Prostate gland (tissue), 2 donors: ENCODE measurements around the gene FGFR4.

Source experiments
- POLR2AphosphoS5 ChIP-seq: sonication (generic); formaldehyde crosslinking; IDR thresholded peaks from one replicate; pipeline ENCODE4 v1.6.1; 2017; ENCODE audit warnings: antibody characterized with exemption
- TF ChIP-seq, protein P1 (sequence below), 4 experiments: fragments of 200-600 bp in 2 of 4; fragments of 450-650 bp in 2 of 4; sonication (generic) in 2 of 4; IDR thresholded peaks; 1 replicate in 3 of 4; 2 replicates in 1 of 4; pipeline ENCODE4 v1.5.1; 2016 to 2019; ENCODE audit warnings: antibody characterized with exemption in 4 of 4, mild to moderate bottlenecking in 2 of 4, moderate library complexity in 2 of 4

DNA sequence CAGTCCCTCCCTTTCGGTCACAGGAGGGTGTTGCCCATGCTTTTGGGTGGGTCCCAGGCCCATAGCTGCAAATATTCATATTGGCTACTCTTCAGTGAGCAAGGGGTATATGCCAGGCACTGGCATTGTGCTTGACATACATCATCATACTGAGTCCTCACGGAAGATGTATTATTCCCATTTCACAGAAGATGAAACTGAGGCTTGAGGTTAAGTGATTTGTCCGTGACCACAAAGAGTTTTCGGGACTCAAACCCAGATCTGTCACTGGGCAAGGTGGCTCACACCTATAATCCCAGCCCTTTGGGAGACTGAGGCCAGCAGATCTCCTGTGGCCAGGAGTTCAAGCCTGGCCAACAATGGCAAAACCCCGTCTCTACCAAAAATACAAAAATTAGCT, 6.5 kb upstream of the FGFR4 start:
- TF ChIP-seq, protein P1, sequence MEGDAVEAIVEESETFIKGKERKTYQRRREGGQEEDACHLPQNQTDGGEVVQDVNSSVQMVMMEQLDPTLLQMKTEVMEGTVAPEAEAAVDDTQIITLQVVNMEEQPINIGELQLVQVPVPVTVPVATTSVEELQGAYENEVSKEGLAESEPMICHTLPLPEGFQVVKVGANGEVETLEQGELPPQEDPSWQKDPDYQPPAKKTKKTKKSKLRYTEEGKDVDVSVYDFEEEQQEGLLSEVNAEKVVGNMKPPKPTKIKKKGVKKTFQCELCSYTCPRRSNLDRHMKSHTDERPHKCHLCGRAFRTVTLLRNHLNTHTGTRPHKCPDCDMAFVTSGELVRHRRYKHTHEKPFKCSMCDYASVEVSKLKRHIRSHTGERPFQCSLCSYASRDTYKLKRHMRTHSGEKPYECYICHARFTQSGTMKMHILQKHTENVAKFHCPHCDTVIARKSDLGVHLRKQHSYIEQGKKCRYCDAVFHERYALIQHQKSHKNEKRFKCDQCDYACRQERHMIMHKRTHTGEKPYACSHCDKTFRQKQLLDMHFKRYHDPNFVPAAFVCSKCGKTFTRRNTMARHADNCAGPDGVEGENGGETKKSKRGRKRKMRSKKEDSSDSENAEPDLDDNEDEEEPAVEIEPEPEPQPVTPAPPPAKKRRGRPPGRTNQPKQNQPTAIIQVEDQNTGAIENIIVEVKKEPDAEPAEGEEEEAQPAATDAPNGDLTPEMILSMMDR (IDR thresholded peaks at IDR 0.05): no peak
- TF ChIP-seq POLR2AphosphoS5: no peak
